GM21381 (cell line): ENCODE measurements around the gene TMEM120B.
"Not testable (repeated sequence)": the region's sequence is repeated elsewhere in the genome, so short reads cannot be mapped to it uniquely, and the experiment has no call there.

Experiments
- ATAC-seq: cut with Tn5 transposase; IDR thresholded peaks from one replicate; pipeline ENCODE4 v1.9.1; 2021; ENCODE audit warnings: mild to moderate bottlenecking, moderate library complexity; ENCODE audit not compliant: unreplicated experiment

The TMEM120B gene

GRCh38 chr12:121708313-121709063 lies 4.1 kb upstream of the TMEM120B start:
- ATAC-seq = no peak

DNA sequence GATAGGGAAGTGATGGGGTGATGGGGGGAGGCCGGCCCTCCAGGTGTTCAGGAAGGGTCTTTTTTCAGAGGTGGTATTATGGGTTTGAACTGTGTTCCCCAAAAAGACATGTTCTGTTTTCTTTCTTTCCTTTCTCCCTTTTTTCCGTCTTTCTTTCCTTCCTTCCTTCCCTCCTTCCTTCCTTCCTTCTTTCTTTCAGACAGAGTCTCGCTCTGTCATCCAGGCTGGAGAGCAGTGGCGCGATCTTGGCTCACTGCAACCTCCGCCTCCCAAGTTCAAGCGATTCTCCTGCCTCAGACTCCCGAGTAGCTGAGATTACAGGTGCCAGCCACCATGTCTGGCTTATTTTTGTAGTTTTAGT lies 3.5 kb upstream of the TMEM120B start:
- not testable (repeated sequence) for ATAC-seq

DNA sequence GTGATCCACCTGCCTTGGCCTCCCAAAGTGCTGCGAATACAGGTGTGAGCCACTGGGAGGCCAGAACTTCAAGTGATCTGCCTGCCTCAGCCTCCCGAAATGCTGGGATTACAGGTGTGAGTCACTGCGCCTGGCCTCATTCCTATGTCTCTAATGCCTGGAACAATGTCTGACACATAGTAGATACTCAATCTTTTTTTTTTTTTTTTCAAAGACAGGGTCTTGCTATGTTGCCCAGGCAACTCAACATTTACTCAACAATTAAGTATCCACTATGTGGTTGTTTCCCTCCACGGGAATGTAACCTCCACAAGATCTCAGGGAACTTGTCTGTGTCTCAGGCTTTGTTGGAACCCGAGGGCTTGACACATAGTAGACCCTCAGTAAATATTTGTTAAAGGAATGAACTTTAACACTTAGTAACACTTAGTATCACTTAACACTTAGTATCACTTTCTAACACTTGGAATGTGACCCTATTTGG lies 3.0 kb upstream of the TMEM120B start:
- no peak for ATAC-seq

- no peak for ATAC-seq
These were observed 977 bp upstream of the TMEM120B start for GRCh38 chr12:121711361-121712189.

GRCh38 chr12:121712190-121712460 lies 427 bp upstream of the TMEM120B start:
- peak; percentile 32 for ATAC-seq

DNA sequence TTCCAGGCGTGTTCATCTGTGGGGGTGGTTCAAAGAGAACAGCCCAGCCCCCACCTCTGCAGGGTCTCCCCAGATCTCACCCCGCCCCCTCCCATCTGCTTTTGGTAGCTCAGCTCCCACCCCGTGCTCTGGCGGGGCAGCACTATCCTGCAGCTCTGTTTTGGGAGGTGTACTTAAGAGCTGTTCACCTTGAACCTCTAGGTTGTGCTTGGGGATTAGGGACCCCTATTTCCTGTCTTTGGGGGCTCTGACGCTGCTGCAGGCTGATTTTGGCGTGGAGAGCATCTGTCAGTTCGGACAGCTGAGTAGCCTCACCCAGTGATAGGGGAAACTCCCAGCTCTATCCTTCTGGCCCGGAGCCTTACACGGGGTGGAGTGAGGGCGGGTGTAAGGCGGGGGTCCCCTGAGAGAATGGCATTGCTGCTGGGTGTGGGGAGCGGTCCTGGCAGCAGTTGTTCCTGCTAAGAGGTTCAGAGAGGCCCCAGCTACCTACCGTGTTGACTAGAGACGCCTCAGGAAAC lies 765 bp downstream of the TMEM120B start:
- no peak for ATAC-seq

- ATAC-seq = no peak
These were observed 1.2 kb downstream of the TMEM120B start for GRCh38 chr12:121713793-121714192.

DNA sequence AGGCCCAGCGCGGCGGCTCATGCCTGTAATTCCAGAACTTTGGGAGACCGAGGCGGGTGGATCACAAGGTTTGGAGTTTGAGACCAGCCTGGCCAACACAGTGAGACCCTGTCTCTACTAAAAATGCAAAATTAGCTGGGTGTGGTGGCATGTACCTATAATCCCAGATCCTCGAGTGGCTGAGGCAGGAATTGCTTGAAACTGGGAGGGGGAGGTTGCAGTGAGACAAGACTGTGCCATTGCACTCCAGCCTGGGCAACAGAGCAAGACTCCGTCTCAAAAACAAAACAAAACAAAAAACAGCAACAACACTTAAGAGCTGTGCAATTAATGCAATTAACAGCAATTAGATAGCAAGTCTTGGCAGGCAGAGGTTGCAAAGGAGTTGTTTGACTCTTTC lies 2.5 kb downstream of the TMEM120B start:
- ATAC-seq = not testable (repeated sequence)

- ATAC-seq = no peak
These were observed 3.4 kb downstream of the TMEM120B start for GRCh38 chr12:121715862-121716435.

- ATAC-seq = no peak
These were observed 4.6 kb downstream of the TMEM120B start for GRCh38 chr12:121717041-121717699.

DNA sequence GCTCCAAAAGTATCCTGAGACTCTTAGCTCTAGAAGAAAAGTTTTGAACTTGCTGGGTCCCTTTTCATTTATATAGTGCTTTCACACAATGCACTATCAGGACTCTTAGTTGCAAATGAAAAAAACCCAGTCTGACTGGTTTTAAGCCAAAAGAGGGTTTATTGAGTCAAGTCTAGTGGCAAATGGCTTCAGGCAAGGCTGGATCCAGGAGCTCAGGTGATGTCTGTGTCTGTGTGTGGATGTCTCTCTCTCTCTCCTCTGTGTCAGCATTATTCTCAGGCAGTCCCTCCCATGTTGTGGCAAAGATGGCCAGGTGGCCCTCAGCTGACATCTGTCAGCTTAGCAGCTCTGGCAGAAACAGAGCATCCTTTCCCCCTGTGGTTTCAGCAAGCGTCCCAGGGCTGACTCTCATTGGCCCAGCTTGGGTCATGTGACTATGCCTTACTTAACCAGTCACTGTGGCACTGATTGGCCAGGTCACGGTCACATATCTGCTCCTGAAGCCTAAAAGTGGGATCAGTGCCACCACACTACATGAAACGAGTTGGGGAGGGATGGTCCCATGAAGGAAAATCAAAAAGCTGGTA lies 6.2 kb downstream of the TMEM120B start:
- no peak for ATAC-seq

GRCh38 chr12:121719926-121720414 lies 7.4 kb downstream of the TMEM120B start:
- ATAC-seq = no peak

DNA sequence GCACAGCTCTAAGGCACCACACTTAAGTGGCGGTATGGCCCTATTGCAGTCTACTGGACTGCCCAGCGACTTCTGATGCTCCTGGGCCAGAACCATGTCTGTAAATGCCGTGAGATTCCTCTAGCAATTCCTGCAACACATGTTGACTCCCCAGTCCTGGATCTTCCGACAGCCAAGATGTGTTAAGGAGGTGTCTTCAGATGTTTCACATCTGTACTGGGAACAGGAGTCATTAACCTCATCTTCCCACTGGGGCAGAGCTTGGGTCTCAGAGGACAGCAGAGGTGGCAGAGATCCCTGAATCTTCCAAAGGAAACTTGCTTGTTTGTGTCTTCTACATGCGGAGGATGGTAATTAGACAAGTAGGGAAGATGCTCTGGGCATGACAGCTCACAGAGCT lies 8.2 kb downstream of the TMEM120B start:
- no peak for ATAC-seq

DNA sequence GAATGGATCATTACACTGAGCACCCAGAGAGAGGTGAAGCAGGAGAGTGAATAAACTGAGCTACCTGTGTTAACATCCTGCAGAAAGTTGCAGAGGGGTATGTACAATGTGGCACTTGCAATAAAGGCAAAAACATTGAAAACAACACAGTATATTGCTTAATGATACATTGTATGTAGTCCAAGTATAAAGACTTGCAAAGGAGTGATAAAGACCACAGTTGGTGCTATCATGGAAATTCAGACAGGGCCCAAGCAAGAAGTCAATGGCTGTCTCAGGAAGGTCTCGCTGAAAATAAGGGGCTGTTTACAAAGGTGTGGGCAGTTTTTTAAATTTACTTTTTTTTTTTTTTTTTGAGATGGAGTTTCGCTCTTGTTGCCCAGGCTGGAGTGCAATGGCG lies 10.0 kb downstream of the TMEM120B start:
- ATAC-seq = no peak

- ATAC-seq = no peak
These were observed 10.6 kb downstream of the TMEM120B start for GRCh38 chr12:121723200-121723599.

DNA sequence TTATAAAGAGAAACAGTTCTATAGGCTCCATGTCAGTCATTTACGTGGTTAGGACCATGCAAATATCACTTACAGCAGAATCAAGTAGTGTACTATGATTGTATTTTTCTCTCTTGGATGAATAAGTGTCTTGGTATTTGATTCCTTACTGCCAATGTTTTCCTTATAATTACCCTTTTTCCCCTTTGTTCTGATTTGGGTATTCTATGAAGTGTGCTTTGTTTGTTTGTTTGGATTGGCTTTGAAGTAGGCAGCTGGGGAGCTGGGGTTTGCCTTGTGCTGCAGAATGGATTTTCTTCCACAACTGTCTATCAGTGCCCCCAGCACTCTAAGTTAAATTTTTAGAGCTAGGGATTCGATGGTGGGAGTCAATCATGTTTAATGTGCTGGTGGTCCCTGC lies 12.4 kb downstream of the TMEM120B start:
- ATAC-seq = no peak

DNA sequence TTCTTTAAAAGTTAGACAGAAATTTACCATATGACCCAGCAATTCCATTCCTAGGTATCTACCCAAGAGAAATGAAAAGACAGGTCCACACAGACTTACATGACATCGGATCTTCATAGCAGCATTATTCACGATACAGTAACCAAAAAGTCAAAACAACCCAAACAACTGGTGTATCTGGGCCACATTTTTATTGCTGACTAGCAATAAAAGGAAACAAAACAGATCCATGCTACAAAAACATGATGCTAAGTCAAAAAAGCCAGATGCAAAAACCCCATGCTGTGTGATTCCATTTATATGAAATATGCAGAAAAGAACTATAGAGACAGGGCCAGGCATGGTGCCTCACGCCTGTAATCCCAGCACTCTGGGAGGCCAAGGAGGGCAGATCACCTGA lies 12.9 kb downstream of the TMEM120B start:
- ATAC-seq = no peak

GRCh38 chr12:121729021-121729420 lies 16.5 kb downstream of the TMEM120B start:
- ATAC-seq = no peak

DNA sequence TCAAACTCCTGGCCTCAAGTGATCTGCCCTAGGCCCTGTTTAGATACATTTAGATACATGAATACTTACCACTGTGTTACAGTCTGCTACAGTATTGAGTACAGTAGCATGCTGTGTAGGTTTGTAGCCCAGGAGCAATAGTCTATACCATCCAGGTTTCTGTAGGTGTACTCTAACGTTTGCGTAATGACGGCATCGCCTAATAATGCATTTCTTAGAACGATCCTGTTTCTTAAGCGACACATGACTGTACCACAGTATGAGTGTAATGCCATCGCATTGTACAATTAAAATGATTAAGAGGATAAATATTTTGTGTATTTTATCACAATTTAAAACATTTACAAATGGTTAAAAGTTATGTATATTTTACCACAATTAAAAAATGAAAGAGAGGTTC lies 18.9 kb downstream of the TMEM120B start:
- no peak for ATAC-seq

GRCh38 chr12:121733849-121734248 lies 21.3 kb downstream of the TMEM120B start:
- no peak for ATAC-seq
